Measurements from ENCODE around the gene C6orf118. TPM values are rescaled to one million over a fixed set of nuclear protein-coding genes. Genes with fewer than 3 reads are reported as not detected.

Gene C6orf118
- not detected in 2 replicates for total RNA-seq (2011; cell fraction: chromatin; rRNA removed; ENCODE audit: low replicate concordance)
- not detected in 2 replicates for total RNA-seq (2011; cell fraction: nucleolus; rRNA removed)
- total RNA-seq (2011; cell fraction: nucleoplasm; rRNA removed) = not detected in 2 replicates
- total RNA-seq (2014; rRNA removed) = not detected in 2 replicates
- not detected in 2 replicates for total RNA-seq (2014; rRNA removed; fragmentation: Illumina TruSeq; extraction: Trizol)
- not detected in 2 replicates for total RNA-seq (2015; rRNA removed; fragmentation: Illumina TruSeq; extraction: Trizol)
- not detected in 2 replicates for total RNA-seq (2021)
- polyA plus RNA-seq (2011; rRNA removed) = not detected in 2 replicates
- not detected in 2 replicates for polyA plus RNA-seq (2011; cell fraction: cytosol; rRNA removed)
- polyA plus RNA-seq (2011; cell fraction: nucleus; rRNA removed) = not detected in 2 replicates
- not detected in 2 replicates for polyA plus RNA-seq (2012)
- polyA plus RNA-seq (2014; fragmentation: Illumina TruSeq; extraction: Trizol) = not detected in 2 replicates
- not detected for polyA plus RNA-seq (2014; fragmentation: Nextera tagmentation; extraction: Ambion mirVana)
- polyA plus RNA-seq (2014; rRNA removed) = not detected in 2 replicates
- polyA minus RNA-seq (2011; rRNA and poly(A)+ RNA removed) = not detected in 2 replicates
- not detected in 2 replicates for polyA minus RNA-seq (2011; cell fraction: cytosol; rRNA and poly(A)+ RNA removed)
- not detected in 2 replicates for polyA minus RNA-seq (2011; cell fraction: nucleus; rRNA and poly(A)+ RNA removed)
- not detected for Bru-seq, nascent RNA
- percentile 5 among the genes with signal in this experiment for BruChase-seq, experiment 1, labeled RNA remaining after a 2-hour chase
- percentile 2 among the genes with signal in this experiment for BruChase-seq, experiment 2, labeled RNA remaining after a 6-hour chase
- long read RNA-seq, experiment 1 = 0 reads
- long read RNA-seq, experiment 2 = 0 reads
- long read RNA-seq, experiment 3 = 0 reads

GRCh38 chr6:165308926-165309731 is at the start of gene C6orf118:
Gene C6orf118 (minus strand): TSS chr6:165309605. CDS start chr6:165309586, 19 bp downstream.
- no peak within 1 kb of the TSS for H3K27ac ChIP-seq (ENCODE audit: extremely low read depth, low read depth, low read length)
- ChIA-PET POLR2A (no interaction called here), CTCF (ENCODE audit: low intra/inter-chr PET ratio) (no interaction called here)
- no peak within 1 kb of the TSS for H3K4me2 ChIP-seq (ENCODE audit: insufficient read depth, low read length)
- no peak for FAIRE-seq
- H3K9me3 ChIP-seq (replicated peaks; ENCODE audit: control insufficient read depth, insufficient read depth, low read depth, low read length) = no peaks in the 10 kb centered on the region
- H2AFZ ChIP-seq (ENCODE audit: low read depth, low read length) = no peak within 1 kb of the TSS
- intact Hi-C loops (cut with micrococcal nuclease) (no loop called here), in situ Hi-C loops (cut with MboI) (no loop called here)
- no peak for ATAC-seq
- no peaks in the 10 kb centered on the region for H3K4me1 ChIP-seq (replicated peaks in 1 of 2; ENCODE audit: control insufficient read depth in 2 of 2, insufficient read depth in 2 of 2, low read length in 2 of 2)
- H4K20me1 ChIP-seq (replicated peaks; ENCODE audit: control insufficient read depth, insufficient read depth, low read length) = no peaks in the 10 kb centered on the region
- H3K79me2 ChIP-seq (ENCODE audit: control insufficient read depth, insufficient read depth, low read length) = no peaks in the 10 kb centered on the region
- 4% methylated on average over 33 of the region's 35 CpGs for WGBS (ENCODE audit: insufficient coverage, low coverage, missing lambda C conversion rate)
- H3K27me3 ChIP-seq (ENCODE audit: control insufficient read depth in 2 of 2, insufficient read depth in 2 of 2, low read length in 2 of 2) = no peaks in the 10 kb centered on the region
- no peak within 1 kb of the TSS for H3K4me3 ChIP-seq
- no peaks in the 10 kb centered on the region for H3K9me1 ChIP-seq (ENCODE audit: control insufficient read depth, insufficient read depth, low read length)
- H3K9ac ChIP-seq (ENCODE audit: insufficient read depth in 1 of 2, low read depth in 2 of 2, low read length in 2 of 2) = no peak within 1 kb of the TSS
- TF ChIP-seq SMAD3 (CRISPR knock-in tag; conservative IDR thresholded peaks at IDR 0.05) (no peak), E2F6 (IDR thresholded peaks at IDR 0.05; ENCODE audit: borderline replicate concordance in 1 of 2, extremely low read depth in 1 of 2, insufficient read depth in 1 of 2, insufficient read length in 1 of 2, low read depth in 1 of 2, low read length in 1 of 2, poor library complexity in 1 of 2, severe bottlenecking in 1 of 2) (peak in 1 of 2 experiments; percentile 51)
- BruUV-seq (replicated peaks) = no TSS peak
- DNase-seq (ENCODE audit: extremely low read depth in 1 of 4, low spot score in 3 of 4) = no peak
- no peaks in the 10 kb centered on the region for H3K36me3 ChIP-seq (ENCODE audit: control insufficient read depth, insufficient read depth, low read length)

All from K562 (cell line).